Measurements from ENCODE around the gene PEX14. TPM values are rescaled to one million over a fixed set of nuclear protein-coding genes. Genes with fewer than 3 reads are reported as not detected.

PEX14 gene
- total and polyA plus RNA-seq, 2 donors (not counting 3 experiments of a cell fraction or from before 2014, with no cell fraction given) = 19.5 to 26.5 TPM

DNA sequence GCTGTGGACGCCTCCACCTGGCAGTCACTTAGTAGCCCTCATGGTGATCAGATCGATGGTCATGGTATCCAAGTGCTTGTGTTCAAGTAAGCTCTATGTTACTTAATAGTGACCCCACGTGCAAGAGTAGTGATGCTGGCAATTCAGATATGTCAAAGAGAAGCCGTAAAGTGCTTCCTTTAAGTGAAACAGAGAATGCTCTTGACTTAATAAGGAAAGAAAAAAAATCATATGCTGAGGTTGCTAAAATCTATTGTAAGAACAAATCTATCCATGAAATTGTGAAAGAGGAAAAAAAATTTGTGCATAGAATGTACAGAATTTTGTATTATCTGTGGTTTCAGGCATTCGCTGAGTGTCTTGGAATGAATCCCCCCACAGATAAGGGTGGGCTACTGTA, 113.9 kb downstream of the PEX14 start:
- POLR2A ChIA-PET = no interaction called here
- CTCF ChIA-PET = interaction anchor here (0.6 to 1.2 kb wide), 2 partner anchors 12 to 348 kb away, joined by 3 read pairs; no protein-coding TSS in a partner anchor
- Histone ChIP-seq H3K4me1 (ENCODE audit: control insufficient read depth, extremely low read depth, insufficient read depth, low read length) (no peaks in the 10 kb centered on the region), H3K9ac (replicated peaks; ENCODE audit: extremely low read depth, insufficient read depth, low read length) (no peak overlapping the region), H4K20me1 (replicated peaks; ENCODE audit: control insufficient read depth, extremely low read depth, insufficient read depth, low read length) (no peaks in the 10 kb centered on the region), H3K27me3 (ENCODE audit: control insufficient read depth in 2 of 2, insufficient read depth in 2 of 2, low read length in 2 of 2) (no peaks in the 10 kb centered on the region), H3K4me2 (ENCODE audit: insufficient read depth, low read length) (no peak overlapping the region), H2AFZ (ENCODE audit: low read depth, low read length) (no peak overlapping the region), H3K79me2 (ENCODE audit: control insufficient read depth, insufficient read depth, low read length) (no peaks in the 10 kb centered on the region), H3K36me3 (ENCODE audit: control insufficient read depth in 2 of 2, extremely low read depth in 1 of 2, insufficient read depth in 2 of 2, low read length in 2 of 2) (no peaks in the 10 kb centered on the region), H3K9me3 (replicated peaks; ENCODE audit: control insufficient read depth, insufficient read depth, low read length) (no peaks in the 10 kb centered on the region), H3K9me1 (replicated peaks; ENCODE audit: control insufficient read depth, extremely low read depth, insufficient read depth, low read length) (no peaks in the 10 kb centered on the region), H3K27ac (ENCODE audit: insufficient read depth, low read depth, low read length) (no peak overlapping the region), H3K4me3 (replicated peaks in 1 of 3; ENCODE audit: insufficient read depth in 1 of 3, low read depth in 1 of 3, low read length in 3 of 3) (no peak overlapping the region)
- TF ChIP-seq, protein P1, sequence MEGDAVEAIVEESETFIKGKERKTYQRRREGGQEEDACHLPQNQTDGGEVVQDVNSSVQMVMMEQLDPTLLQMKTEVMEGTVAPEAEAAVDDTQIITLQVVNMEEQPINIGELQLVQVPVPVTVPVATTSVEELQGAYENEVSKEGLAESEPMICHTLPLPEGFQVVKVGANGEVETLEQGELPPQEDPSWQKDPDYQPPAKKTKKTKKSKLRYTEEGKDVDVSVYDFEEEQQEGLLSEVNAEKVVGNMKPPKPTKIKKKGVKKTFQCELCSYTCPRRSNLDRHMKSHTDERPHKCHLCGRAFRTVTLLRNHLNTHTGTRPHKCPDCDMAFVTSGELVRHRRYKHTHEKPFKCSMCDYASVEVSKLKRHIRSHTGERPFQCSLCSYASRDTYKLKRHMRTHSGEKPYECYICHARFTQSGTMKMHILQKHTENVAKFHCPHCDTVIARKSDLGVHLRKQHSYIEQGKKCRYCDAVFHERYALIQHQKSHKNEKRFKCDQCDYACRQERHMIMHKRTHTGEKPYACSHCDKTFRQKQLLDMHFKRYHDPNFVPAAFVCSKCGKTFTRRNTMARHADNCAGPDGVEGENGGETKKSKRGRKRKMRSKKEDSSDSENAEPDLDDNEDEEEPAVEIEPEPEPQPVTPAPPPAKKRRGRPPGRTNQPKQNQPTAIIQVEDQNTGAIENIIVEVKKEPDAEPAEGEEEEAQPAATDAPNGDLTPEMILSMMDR (IDR thresholded peaks at IDR 0.05; ENCODE audit: extremely low read depth in 1 of 2, insufficient read depth in 1 of 2, low read depth in 1 of 2, low read length in 2 of 2) = no peak
- TF ChIP-seq EZH2 (IDR thresholded peaks at IDR 0.05; ENCODE audit: borderline replicate concordance, low read depth, low read length, severe bottlenecking) (no peak), MYC (IDR thresholded peaks at IDR 0.05; ENCODE audit: low read depth, low read length) (no peak), GATA2 (IDR thresholded peaks at IDR 0.05; ENCODE audit: insufficient read depth, insufficient read length, low read depth, low read length) (no peak), FOS (IDR thresholded peaks at IDR 0.05; ENCODE audit: borderline replicate concordance, insufficient read depth, low read length) (no peak), JUN (IDR thresholded peaks at IDR 0.05; ENCODE audit: borderline replicate concordance, insufficient read depth, insufficient read length, low read depth) (no peak), POLR2A (IDR thresholded peaks at IDR 0.05; ENCODE audit: low read depth, low read length) (no peak), POLR2AphosphoS5 (IDR thresholded peaks at IDR 0.05; ENCODE audit: insufficient read depth, low read depth, low read length) (no peak)
- TF ChIP-seq, protein P2, sequence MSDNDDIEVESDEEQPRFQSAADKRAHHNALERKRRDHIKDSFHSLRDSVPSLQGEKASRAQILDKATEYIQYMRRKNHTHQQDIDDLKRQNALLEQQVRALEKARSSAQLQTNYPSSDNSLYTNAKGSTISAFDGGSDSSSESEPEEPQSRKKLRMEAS (IDR thresholded peaks at IDR 0.05; ENCODE audit: insufficient read depth, insufficient read length) = no peak
- FAIRE-seq (no peak), DNase-seq (ENCODE audit: low read depth, low spot score) (no peak)
- no TSS peak for BruUV-seq (replicated peaks)
- intact Hi-C loops (cut with micrococcal nuclease) (no loop called here), dilution Hi-C loops (cut with MboI; ENCODE audit: extremely low pct_ligation_motif_present, low sequenced_read_pairs) (no loop called here)

Measured in endothelial cell of umbilical vein (primary cell).